ENCODE measurements around the gene KANK2. TPM values are rescaled to one million over a fixed set of nuclear protein-coding genes. Genes with fewer than 3 reads are reported as not detected.

KANK2 gene
- total RNA-seq, 5 donors from 2014 or later (not counting 1 experiment from before 2014, with no cell fraction given) = 0.68 to 1.9 (median 1.2) TPM

DNA sequence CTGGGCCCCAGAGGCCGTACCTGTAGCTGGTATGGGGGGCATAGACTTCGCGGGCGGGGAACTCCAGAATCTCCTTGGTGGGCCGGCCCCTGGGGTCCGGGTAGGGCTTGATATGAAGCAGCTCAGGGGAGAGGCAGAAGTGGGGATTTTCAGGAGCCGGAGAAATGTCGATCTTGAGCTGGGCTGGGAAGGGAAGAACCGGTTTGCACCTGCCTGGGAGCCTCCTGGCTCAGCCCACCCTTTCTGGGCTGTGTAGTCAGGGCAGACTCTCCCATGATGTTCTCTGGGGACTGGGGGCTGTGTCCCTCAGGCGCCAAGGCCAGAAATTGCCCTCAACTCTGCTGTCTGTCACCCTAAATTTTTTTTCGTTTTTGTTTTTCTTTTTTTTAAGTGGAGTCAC, 44.7 kb upstream of the KANK2 start:
- H3K9me3 ChIP-seq = no peaks in the 10 kb centered on the region
- no peaks in the 10 kb centered on the region for H3K36me3 ChIP-seq (ENCODE audit: control insufficient read depth in 2 of 2, extremely low read depth in 1 of 2, insufficient read depth in 1 of 2, low read length in 1 of 2)
- ATAC-seq (replicated peaks in 1 of 4) (no peak), DNase-seq (no peak)
- ChIA-PET POLR2A (no interaction called here), CTCF (no interaction called here)
- Mint-ChIP-seq H3K36me3 (no peaks in the 10 kb centered on the region), H3K4me1 (peaks cover 4 to 6% (median 5%) of the 10 kb centered on the region in 3 donors), H3K9me3 (peaks cover 4 to 8% (median 6%) of the 10 kb centered on the region in 3 donors), H3K27ac (no peak overlapping the region), H3K4me3 (no peak overlapping the region), H3K27me3 (peaks cover 11 to 28% of the 10 kb centered on the region in 2 donors)
- H3K27ac ChIP-seq (ENCODE audit: low read length) = no peak overlapping the region
- WGBS (ENCODE audit: insufficient coverage) = 92% methylated on average over 9 of the region's 11 CpGs
- H3K27me3 ChIP-seq (replicated peaks in 1 of 2; ENCODE audit: control insufficient read depth in 2 of 2, extremely low read depth in 1 of 2, insufficient read depth in 2 of 2, low read length in 1 of 2) = peaks cover 2 to 65% of the 10 kb centered on the region in 2 experiments
- no peak overlapping the region for H3K4me3 ChIP-seq (ENCODE audit: control insufficient read depth in 1 of 2, extremely low read depth in 1 of 2, low read length in 1 of 2)
- H3K4me1 ChIP-seq (ENCODE audit: control insufficient read depth in 1 of 2, extremely low read depth in 1 of 2, insufficient read depth in 2 of 2, low read length in 2 of 2) = peaks cover 0 to 8% of the 10 kb centered on the region in 2 experiments

DNA sequence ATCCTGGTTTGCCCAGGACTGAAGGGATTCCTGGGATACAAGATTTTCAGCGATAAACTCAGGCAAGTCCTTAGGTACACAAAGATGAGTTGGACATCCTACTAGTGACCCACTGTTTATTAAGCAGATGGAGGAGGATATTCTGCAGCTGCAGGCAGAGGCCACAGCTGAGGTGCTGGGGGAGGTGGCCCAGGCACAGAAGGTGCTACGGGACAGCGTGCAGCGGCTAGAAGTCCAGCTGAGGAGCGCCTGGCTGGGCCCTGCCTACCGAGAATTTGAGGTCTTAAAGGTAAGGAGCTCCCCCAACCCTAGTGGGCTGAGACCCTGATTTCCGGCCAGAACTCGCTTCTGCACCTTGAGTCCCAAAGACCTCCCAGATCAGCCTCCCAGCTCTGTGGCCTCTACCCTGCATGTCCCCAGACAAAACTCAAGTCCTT, 42.7 kb upstream of the KANK2 start:
- H3K27ac Mint-ChIP-seq = no peak overlapping the region
- CTCF ChIA-PET = interaction anchor here in 1 of 2 donors (0.6 kb wide), 1 partner anchor 53 kb away, joined by 5 read pairs; no protein-coding TSS in a partner anchor

DNA sequence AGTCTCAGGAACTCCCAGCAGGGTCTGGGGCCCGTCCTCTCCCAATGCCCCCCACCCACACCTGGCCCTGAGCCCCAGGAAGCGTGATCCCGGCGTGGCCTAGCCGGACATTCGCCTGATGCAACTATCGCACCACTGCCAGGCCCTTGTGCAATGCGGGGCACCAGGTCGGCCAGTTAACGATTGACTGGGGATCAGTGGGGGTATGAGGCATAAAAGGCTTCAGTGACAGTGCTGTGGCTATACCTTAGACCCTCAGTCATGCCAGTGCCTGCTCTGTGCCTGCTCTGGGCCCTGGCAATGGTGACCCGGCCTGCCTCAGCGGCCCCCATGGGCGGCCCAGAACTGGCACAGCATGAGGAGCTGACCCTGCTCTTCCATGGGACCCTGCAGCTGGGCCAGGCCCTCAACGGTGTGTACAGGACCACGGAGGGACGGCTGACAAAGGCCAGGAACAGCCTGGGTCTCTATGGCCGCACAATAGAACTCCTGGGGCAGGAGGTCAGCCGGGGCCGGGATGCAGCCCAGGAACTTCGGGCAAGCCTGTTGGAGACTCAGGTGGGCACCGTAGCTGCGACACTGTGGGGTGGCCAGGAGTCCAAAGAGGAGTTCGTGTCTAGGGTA, 42.1 kb upstream of the KANK2 start, which contains the start of gene ANGPTL8:
Gene ANGPTL8, plus strand, starts transcription at position 243 of the 624 bp plus-strand sequence. Its CDS starts 19 bp downstream, at position 262.
- peaks cover 0 to 48% of the 10 kb centered on the region in 2 experiments for H3K27me3 ChIP-seq (replicated peaks in 1 of 2; ENCODE audit: control insufficient read depth in 2 of 2, extremely low read depth in 1 of 2, insufficient read depth in 2 of 2, low read length in 1 of 2)
- H3K4me3 Mint-ChIP-seq = no peak within 1 kb of the TSS
- peaks cover 4 to 8% (median 6%) of the 10 kb centered on the region in 3 donors for H3K9me3 Mint-ChIP-seq
- no peaks in the 10 kb centered on the region for H3K9me3 ChIP-seq
- peaks cover 4 to 6% (median 5%) of the 10 kb centered on the region in 3 donors for H3K4me1 Mint-ChIP-seq
- H3K27me3 Mint-ChIP-seq = peaks cover 7 to 12% of the 10 kb centered on the region in 2 donors
- H3K4me1 ChIP-seq (ENCODE audit: control insufficient read depth in 1 of 2, extremely low read depth in 1 of 2, insufficient read depth in 2 of 2, low read length in 2 of 2) = peaks cover 0 to 8% of the 10 kb centered on the region in 2 experiments
- ATAC-seq (replicated peaks in 1 of 4) = no peak
- no peaks in the 10 kb centered on the region for H3K36me3 Mint-ChIP-seq
- 94% methylated on average over 21 of the region's 23 CpGs for WGBS (ENCODE audit: insufficient coverage)
- CTCF ChIA-PET = interaction anchor here in 1 of 2 donors (0.6 kb wide), 1 partner anchor 54 kb away, joined by 5 read pairs; no protein-coding TSS in a partner anchor
- no peak within 1 kb of the TSS for H3K4me3 ChIP-seq (ENCODE audit: control insufficient read depth in 1 of 2, extremely low read depth in 1 of 2, low read length in 1 of 2)
- POLR2A ChIA-PET = no interaction called here
- DNase-seq = no peak
- H3K36me3 ChIP-seq (ENCODE audit: control insufficient read depth in 2 of 2, extremely low read depth in 1 of 2, insufficient read depth in 1 of 2, low read length in 1 of 2) = no peaks in the 10 kb centered on the region
- no peak within 1 kb of the TSS for H3K27ac Mint-ChIP-seq
- H3K27ac ChIP-seq (ENCODE audit: low read length) = no peak within 1 kb of the TSS

More for the DNA sequence above, 42.7 kb upstream of the KANK2 start:
- Histone ChIP-seq H3K27me3 (replicated peaks in 1 of 2; ENCODE audit: control insufficient read depth in 2 of 2, extremely low read depth in 1 of 2, insufficient read depth in 2 of 2, low read length in 1 of 2) (peaks cover 2 to 51% of the 10 kb centered on the region in 2 experiments), H3K4me1 (ENCODE audit: control insufficient read depth in 1 of 2, extremely low read depth in 1 of 2, insufficient read depth in 2 of 2, low read length in 2 of 2) (peaks cover 0 to 8% of the 10 kb centered on the region in 2 experiments), H3K27ac (ENCODE audit: low read length) (no peak overlapping the region), H3K36me3 (ENCODE audit: control insufficient read depth in 2 of 2, extremely low read depth in 1 of 2, insufficient read depth in 1 of 2, low read length in 1 of 2) (no peaks in the 10 kb centered on the region), H3K9me3 (no peaks in the 10 kb centered on the region), H3K4me3 (ENCODE audit: control insufficient read depth in 1 of 2, extremely low read depth in 1 of 2, low read length in 1 of 2) (no peak overlapping the region)
- ATAC-seq (replicated peaks in 1 of 4) = no peak
- H3K4me3 Mint-ChIP-seq = no peak overlapping the region
- POLR2A ChIA-PET = no interaction called here
- H3K4me1 Mint-ChIP-seq = peaks cover 4 to 6% (median 5%) of the 10 kb centered on the region in 3 donors
- WGBS (ENCODE audit: insufficient coverage) = 93% methylated on average over 8 of the region's 8 CpGs
- peaks cover 8 to 13% of the 10 kb centered on the region in 2 donors for H3K27me3 Mint-ChIP-seq
- no peak for DNase-seq
- no peaks in the 10 kb centered on the region for H3K36me3 Mint-ChIP-seq
- H3K9me3 Mint-ChIP-seq = peaks cover 4 to 8% (median 6%) of the 10 kb centered on the region in 3 donors

DNA sequence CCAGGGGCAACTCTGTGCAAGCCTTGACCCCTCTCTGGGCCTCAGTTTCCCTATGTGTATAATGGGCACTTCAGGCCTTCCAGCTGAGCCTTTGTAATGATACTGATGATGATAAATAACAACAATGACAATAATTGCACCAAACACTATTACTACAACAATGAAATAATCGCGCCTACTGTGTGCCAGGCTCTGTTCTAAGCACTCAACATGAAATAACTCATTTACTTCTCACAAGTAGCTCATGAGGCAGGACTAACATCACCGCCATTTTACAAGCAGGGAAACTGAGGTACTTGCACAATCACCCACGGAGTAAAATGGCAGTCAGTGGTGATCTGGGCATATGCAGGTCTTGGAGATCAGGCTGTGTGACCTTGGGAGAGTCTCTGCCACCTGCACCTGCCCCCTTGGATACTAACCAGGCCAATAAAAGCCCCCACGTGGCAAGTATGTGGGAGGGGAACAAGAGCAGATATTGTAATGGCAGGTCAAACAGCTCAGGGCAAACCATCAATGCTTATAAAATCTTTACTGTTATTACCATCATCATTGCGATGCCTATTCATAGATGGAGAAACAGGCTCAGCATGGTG, 41.5 kb upstream of the KANK2 start:
- Histone ChIP-seq H3K36me3 (ENCODE audit: control insufficient read depth in 2 of 2, extremely low read depth in 1 of 2, insufficient read depth in 1 of 2, low read length in 1 of 2) (no peaks in the 10 kb centered on the region), H3K27me3 (replicated peaks in 1 of 2; ENCODE audit: control insufficient read depth in 2 of 2, extremely low read depth in 1 of 2, insufficient read depth in 2 of 2, low read length in 1 of 2) (peaks cover 0 to 45% of the 10 kb centered on the region in 2 experiments), H3K4me3 (ENCODE audit: control insufficient read depth in 1 of 2, extremely low read depth in 1 of 2, low read length in 1 of 2) (no peak overlapping the region), H3K27ac (ENCODE audit: low read length) (no peak overlapping the region), H3K9me3 (no peaks in the 10 kb centered on the region), H3K4me1 (ENCODE audit: control insufficient read depth in 1 of 2, extremely low read depth in 1 of 2, insufficient read depth in 2 of 2, low read length in 2 of 2) (peaks cover 0 to 8% of the 10 kb centered on the region in 2 experiments)
- Mint-ChIP-seq H3K36me3 (no peaks in the 10 kb centered on the region), H3K27me3 (peaks cover 7 to 12% of the 10 kb centered on the region in 2 donors), H3K9me3 (peaks cover 4 to 8% (median 6%) of the 10 kb centered on the region in 3 donors), H3K4me1 (peaks cover 4 to 6% (median 5%) of the 10 kb centered on the region in 3 donors), H3K27ac (no peak overlapping the region), H3K4me3 (no peak overlapping the region)
- 100% methylated on average over 1 of the region's 6 CpGs for WGBS (ENCODE audit: insufficient coverage)
- ATAC-seq (replicated peaks in 1 of 4) (no peak), DNase-seq (no peak)
- POLR2A ChIA-PET = no interaction called here
- CTCF ChIA-PET = no interaction called here

DNA sequence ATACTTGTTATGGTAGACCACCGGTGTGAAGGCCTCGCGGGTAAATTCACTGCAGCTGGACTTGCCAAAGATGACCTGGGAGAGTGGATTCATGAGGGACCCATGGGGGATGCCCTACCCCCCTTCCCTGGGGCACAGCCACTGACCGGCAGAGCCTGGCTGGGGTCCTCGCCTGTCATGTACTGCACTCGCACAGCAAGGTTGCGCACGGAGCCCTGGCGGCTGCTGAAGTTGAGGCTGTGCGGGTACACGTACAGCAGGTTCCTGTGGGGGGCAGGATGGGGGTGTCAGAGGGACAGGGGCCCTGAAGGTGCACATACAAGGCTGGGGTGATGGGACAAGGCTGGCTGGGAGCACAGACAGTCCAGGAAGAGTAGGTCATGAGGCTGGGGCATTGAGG, 40.7 kb upstream of the KANK2 start:
- ATAC-seq (replicated peaks in 1 of 4) = no peak
- no peaks in the 10 kb centered on the region for H3K4me1 Mint-ChIP-seq
- H3K36me3 ChIP-seq (ENCODE audit: control insufficient read depth in 2 of 2, extremely low read depth in 1 of 2, insufficient read depth in 1 of 2, low read length in 1 of 2) = no peaks in the 10 kb centered on the region

DNA sequence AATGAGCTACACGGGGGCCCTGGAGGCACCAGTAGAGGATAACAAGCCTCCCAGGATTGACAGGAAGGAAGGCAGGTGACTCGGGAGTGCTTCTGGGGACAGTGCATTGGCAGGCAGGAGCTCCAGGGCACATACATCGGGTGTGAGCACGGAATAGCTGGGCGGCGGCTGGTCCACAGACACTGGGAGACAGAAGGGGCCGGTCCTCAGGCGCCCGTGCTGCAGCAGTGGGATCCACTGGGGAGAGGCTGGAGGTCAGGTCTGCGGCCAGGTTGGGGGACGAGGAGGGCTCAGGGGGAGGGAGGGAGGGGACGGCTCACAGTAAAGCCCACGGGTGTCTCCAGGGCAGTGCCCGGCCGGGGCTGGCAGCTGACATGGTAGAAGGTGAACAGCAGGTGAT, 40.0 kb upstream of the KANK2 start:
- DNase-seq (no peak), ATAC-seq (replicated peaks in 1 of 4) (no peak)
- peaks cover 0 to 30% of the 10 kb centered on the region in 2 experiments for H3K27me3 ChIP-seq (replicated peaks in 1 of 2; ENCODE audit: control insufficient read depth in 2 of 2, extremely low read depth in 1 of 2, insufficient read depth in 2 of 2, low read length in 1 of 2)
- Mint-ChIP-seq H3K4me1 (no peaks in the 10 kb centered on the region), H3K4me3 (no peak overlapping the region), H3K36me3 (no peaks in the 10 kb centered on the region), H3K27me3 (peaks cover 0 to 5% of the 10 kb centered on the region in 2 donors), H3K27ac (no peak overlapping the region), H3K9me3 (peaks cover 4 to 8% (median 6%) of the 10 kb centered on the region in 3 donors)
- 88% methylated on average over 14 of the region's 15 CpGs for whole genome bisulfite sequencing (ENCODE audit: insufficient coverage)
- no peak overlapping the region for H3K4me3 ChIP-seq (ENCODE audit: control insufficient read depth in 1 of 2, extremely low read depth in 1 of 2, low read length in 1 of 2)
- H3K36me3 ChIP-seq (ENCODE audit: control insufficient read depth in 2 of 2, extremely low read depth in 1 of 2, insufficient read depth in 1 of 2, low read length in 1 of 2) = no peaks in the 10 kb centered on the region
- H3K4me1 ChIP-seq (ENCODE audit: control insufficient read depth in 1 of 2, extremely low read depth in 1 of 2, insufficient read depth in 2 of 2, low read length in 2 of 2) = no peaks in the 10 kb centered on the region
- no peaks in the 10 kb centered on the region for H3K9me3 ChIP-seq
- no peak overlapping the region for H3K27ac ChIP-seq (ENCODE audit: low read length)
- ChIA-PET CTCF (no interaction called here), POLR2A (interaction anchor here in 1 of 2 donors (0.6 kb wide), 1 partner anchor 71 kb away, joined by 3 read pairs; no protein-coding TSS in a partner anchor)

More for the DNA sequence above, 40.7 kb upstream of the KANK2 start:
- CTCF ChIA-PET = no interaction called here
- no peaks in the 10 kb centered on the region for H3K36me3 Mint-ChIP-seq
- H3K27me3 Mint-ChIP-seq = peaks cover 4 to 8% of the 10 kb centered on the region in 2 donors
- Histone ChIP-seq H3K4me1 (ENCODE audit: control insufficient read depth in 1 of 2, extremely low read depth in 1 of 2, insufficient read depth in 2 of 2, low read length in 2 of 2) (peaks cover 0 to 1% of the 10 kb centered on the region in 2 experiments), H3K27ac (ENCODE audit: low read length) (no peak overlapping the region), H3K27me3 (replicated peaks in 1 of 2; ENCODE audit: control insufficient read depth in 2 of 2, extremely low read depth in 1 of 2, insufficient read depth in 2 of 2, low read length in 1 of 2) (peaks cover 0 to 37% of the 10 kb centered on the region in 2 experiments), H3K9me3 (no peaks in the 10 kb centered on the region), H3K4me3 (ENCODE audit: control insufficient read depth in 1 of 2, extremely low read depth in 1 of 2, low read length in 1 of 2) (no peak overlapping the region)
- POLR2A ChIA-PET = no interaction called here
- 90% methylated on average over 9 of the region's 11 CpGs for WGBS (ENCODE audit: insufficient coverage)
- no peak overlapping the region for H3K27ac Mint-ChIP-seq
- no peak overlapping the region for H3K4me3 Mint-ChIP-seq
- peaks cover 4 to 8% (median 6%) of the 10 kb centered on the region in 3 donors for H3K9me3 Mint-ChIP-seq
- no peak for DNase-seq

Data from T-cell (primary cell).